HL-60 (cell line): ENCODE measurements around the gene UXS1.

ENCODE experiments used
- GABPA ChIP-seq: IDR thresholded peaks from 2 replicates; pipeline ENCODE4 v1.6.1; 2012; ENCODE audit warnings: low read depth
- POLR2AphosphoS5 ChIP-seq: IDR thresholded peaks from 2 replicates; pipeline ENCODE4 v1.6.1; 2012; ENCODE audit warnings: low read depth
- TF ChIP-seq, protein P1 (sequence below): IDR thresholded peaks from one replicate; pipeline ENCODE4 v1.5.1; 2011; ENCODE audit warnings: low read length, control low read depth, inconsistent platforms; ENCODE audit not compliant: insufficient read depth
- TF ChIP-seq, protein P2 (sequence below): IDR thresholded peaks from 2 replicates; pipeline ENCODE4 v1.6.1; 2012; ENCODE audit warnings: low read depth; ENCODE audit not compliant: insufficient replicate concordance

DNA sequence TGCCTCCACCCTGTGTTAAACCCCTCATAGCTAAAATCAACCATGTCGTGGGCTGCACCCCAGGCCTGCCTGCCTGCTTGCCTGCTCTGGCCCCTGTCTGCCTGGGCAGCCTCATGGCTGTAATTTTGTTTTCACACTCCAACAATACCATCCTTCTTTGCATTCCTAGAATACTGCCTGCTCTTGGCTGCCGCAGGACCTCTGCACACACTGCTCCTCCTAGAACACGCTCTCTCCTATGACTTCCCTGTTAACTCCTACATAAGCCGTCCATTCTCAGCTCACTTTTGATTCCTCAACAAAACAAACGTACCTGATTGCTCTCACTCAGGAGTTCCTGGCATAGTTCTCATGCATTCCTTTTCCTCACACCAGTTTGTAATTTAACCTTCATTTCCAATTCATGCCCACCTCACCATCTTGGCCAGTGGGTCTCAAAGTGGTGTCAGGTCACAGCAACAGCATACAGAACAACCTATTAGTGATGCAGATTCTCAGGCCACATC lies 2.5 kb downstream of the UXS1 start:
- TF ChIP-seq, protein P1, sequence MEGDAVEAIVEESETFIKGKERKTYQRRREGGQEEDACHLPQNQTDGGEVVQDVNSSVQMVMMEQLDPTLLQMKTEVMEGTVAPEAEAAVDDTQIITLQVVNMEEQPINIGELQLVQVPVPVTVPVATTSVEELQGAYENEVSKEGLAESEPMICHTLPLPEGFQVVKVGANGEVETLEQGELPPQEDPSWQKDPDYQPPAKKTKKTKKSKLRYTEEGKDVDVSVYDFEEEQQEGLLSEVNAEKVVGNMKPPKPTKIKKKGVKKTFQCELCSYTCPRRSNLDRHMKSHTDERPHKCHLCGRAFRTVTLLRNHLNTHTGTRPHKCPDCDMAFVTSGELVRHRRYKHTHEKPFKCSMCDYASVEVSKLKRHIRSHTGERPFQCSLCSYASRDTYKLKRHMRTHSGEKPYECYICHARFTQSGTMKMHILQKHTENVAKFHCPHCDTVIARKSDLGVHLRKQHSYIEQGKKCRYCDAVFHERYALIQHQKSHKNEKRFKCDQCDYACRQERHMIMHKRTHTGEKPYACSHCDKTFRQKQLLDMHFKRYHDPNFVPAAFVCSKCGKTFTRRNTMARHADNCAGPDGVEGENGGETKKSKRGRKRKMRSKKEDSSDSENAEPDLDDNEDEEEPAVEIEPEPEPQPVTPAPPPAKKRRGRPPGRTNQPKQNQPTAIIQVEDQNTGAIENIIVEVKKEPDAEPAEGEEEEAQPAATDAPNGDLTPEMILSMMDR = no peak
- TF ChIP-seq GABPA = no peak
- TF ChIP-seq POLR2AphosphoS5 = no peak
- TF ChIP-seq, protein P2, sequence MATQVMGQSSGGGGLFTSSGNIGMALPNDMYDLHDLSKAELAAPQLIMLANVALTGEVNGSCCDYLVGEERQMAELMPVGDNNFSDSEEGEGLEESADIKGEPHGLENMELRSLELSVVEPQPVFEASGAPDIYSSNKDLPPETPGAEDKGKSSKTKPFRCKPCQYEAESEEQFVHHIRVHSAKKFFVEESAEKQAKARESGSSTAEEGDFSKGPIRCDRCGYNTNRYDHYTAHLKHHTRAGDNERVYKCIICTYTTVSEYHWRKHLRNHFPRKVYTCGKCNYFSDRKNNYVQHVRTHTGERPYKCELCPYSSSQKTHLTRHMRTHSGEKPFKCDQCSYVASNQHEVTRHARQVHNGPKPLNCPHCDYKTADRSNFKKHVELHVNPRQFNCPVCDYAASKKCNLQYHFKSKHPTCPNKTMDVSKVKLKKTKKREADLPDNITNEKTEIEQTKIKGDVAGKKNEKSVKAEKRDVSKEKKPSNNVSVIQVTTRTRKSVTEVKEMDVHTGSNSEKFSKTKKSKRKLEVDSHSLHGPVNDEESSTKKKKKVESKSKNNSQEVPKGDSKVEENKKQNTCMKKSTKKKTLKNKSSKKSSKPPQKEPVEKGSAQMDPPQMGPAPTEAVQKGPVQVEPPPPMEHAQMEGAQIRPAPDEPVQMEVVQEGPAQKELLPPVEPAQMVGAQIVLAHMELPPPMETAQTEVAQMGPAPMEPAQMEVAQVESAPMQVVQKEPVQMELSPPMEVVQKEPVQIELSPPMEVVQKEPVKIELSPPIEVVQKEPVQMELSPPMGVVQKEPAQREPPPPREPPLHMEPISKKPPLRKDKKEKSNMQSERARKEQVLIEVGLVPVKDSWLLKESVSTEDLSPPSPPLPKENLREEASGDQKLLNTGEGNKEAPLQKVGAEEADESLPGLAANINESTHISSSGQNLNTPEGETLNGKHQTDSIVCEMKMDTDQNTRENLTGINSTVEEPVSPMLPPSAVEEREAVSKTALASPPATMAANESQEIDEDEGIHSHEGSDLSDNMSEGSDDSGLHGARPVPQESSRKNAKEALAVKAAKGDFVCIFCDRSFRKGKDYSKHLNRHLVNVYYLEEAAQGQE = no peak
